HepG2 (cell line): ENCODE results near the gene ZMYM4.

Experiments
- CTCF ChIP-seq: sonication (generic); formaldehyde crosslinking; IDR thresholded peaks from 2 replicates; pipeline ENCODE4 v1.5.0; 2020; ENCODE audit warnings: mild to moderate bottlenecking, missing genetic modification reagents, moderate library complexity
- ETV6 ChIP-seq: sonication (generic); formaldehyde crosslinking; conservative IDR thresholded peaks from 2 replicates; pipeline ENCODE4 v1.4.0; 2020; ENCODE audit warnings: missing genetic modification reagents
- ZNF350 ChIP-seq: sonication (generic); formaldehyde crosslinking; IDR thresholded peaks from 2 replicates; pipeline ENCODE4 v1.4.0; 2020; ENCODE audit warnings: mild to moderate bottlenecking, low read depth, missing genetic modification reagents, borderline replicate concordance
- ZNF619 ChIP-seq: sonication (generic); formaldehyde crosslinking; IDR thresholded peaks from 2 replicates; pipeline ENCODE4 v1.4.0; 2020; ENCODE audit warnings: mild to moderate bottlenecking, missing genetic modification reagents
- ZNF777 ChIP-seq: sonication (generic); formaldehyde crosslinking; IDR thresholded peaks from 2 replicates; pipeline ENCODE4 v1.4.0; 2020; ENCODE audit warnings: missing genetic modification reagents

GRCh38 chr1:35442734-35443133, 174.2 kb downstream of the ZMYM4 start:
- TF ChIP-seq ZNF619 (CRISPR knock-in tag) (no peak), ZNF777 (CRISPR knock-in tag) (no peak), ETV6 (no peak), CTCF (CRISPR knock-in tag) (no peak), ZNF350 (CRISPR knock-in tag) (no peak)
